T-helper 1 cell treated with Interleukin-12 subunit alpha and Interleukin-12 subunit beta and Interleukin-4 antibody, amounts not matched to agents 30 μg/mL and 1 μg/mL, for 36 hours (primary cell): ENCODE data around the gene TBC1D20.

Source experiments
- H3K27ac Mint-ChIP-seq: one replicate; pipeline ENCODE4 v1.8.0; 2021; ENCODE audit warnings: mild to moderate bottlenecking, mixed read lengths
- H3K27me3 Mint-ChIP-seq: one replicate; pipeline ENCODE4 v1.8.0; 2021; ENCODE audit warnings: low read depth, mixed read lengths
- H3K36me3 Mint-ChIP-seq: one replicate; pipeline ENCODE4 v1.8.0; 2021; ENCODE audit warnings: low read depth, mixed read lengths
- H3K4me1 Mint-ChIP-seq: one replicate; pipeline ENCODE4 v1.8.0; 2021; ENCODE audit warnings: low read depth, mixed read lengths
- H3K4me3 Mint-ChIP-seq: one replicate; pipeline ENCODE4 v1.8.0; 2021; ENCODE audit warnings: mild to moderate bottlenecking, moderate library complexity, mixed read lengths
- H3K9me3 Mint-ChIP-seq: one replicate; pipeline ENCODE4 v1.8.0; 2021; ENCODE audit warnings: mixed read lengths

TBC1D20 gene

GRCh38 chr20:427401-427800, 34.9 kb downstream of the TBC1D20 start:
- Mint-ChIP-seq H3K4me1 (peaks cover 21% of the 10 kb centered on the region), H3K4me3 (no peak overlapping the region), H3K36me3 (peaks cover 46% of the 10 kb centered on the region), H3K9me3 (no peaks in the 10 kb centered on the region), H3K27me3 (no peaks in the 10 kb centered on the region), H3K27ac (no peak overlapping the region)

GRCh38 chr20:426566-426965, 35.8 kb downstream of the TBC1D20 start:
- H3K27me3 Mint-ChIP-seq: no peaks in the 10 kb centered on the region
- no peaks in the 10 kb centered on the region for H3K9me3 Mint-ChIP-seq
- H3K36me3 Mint-ChIP-seq: peaks cover 53% of the 10 kb centered on the region
- H3K4me3 Mint-ChIP-seq: no peak overlapping the region
- peak overlapping the region; percentile 20 for H3K27ac Mint-ChIP-seq
- peaks cover 18% of the 10 kb centered on the region for H3K4me1 Mint-ChIP-seq

- peak overlapping the region; percentile 8 for H3K27ac Mint-ChIP-seq
- H3K4me3 Mint-ChIP-seq: no peak overlapping the region
- H3K27me3 Mint-ChIP-seq: no peaks in the 10 kb centered on the region
- peaks cover 58% of the 10 kb centered on the region for H3K36me3 Mint-ChIP-seq
- peaks cover 22% of the 10 kb centered on the region for H3K4me1 Mint-ChIP-seq
- no peaks in the 10 kb centered on the region for H3K9me3 Mint-ChIP-seq
Observed at GRCh38 chr20:421685-422250, 40.6 kb downstream of the TBC1D20 start.

GRCh38 chr20:420721-421574, 41.4 kb downstream of the TBC1D20 start:
- Mint-ChIP-seq H3K9me3 (no peaks in the 10 kb centered on the region), H3K4me3 (no peak overlapping the region), H3K36me3 (peaks cover 55% of the 10 kb centered on the region), H3K27me3 (no peaks in the 10 kb centered on the region), H3K4me1 (peaks cover 19% of the 10 kb centered on the region), H3K27ac (no peak overlapping the region)

GRCh38 chr20:420166-420620, 42.1 kb downstream of the TBC1D20 start:
- no peaks in the 10 kb centered on the region for H3K27me3 Mint-ChIP-seq
- peaks cover 60% of the 10 kb centered on the region for H3K36me3 Mint-ChIP-seq
- H3K4me1 Mint-ChIP-seq: peaks cover 24% of the 10 kb centered on the region
- no peak overlapping the region for H3K27ac Mint-ChIP-seq
- no peaks in the 10 kb centered on the region for H3K9me3 Mint-ChIP-seq
- no peak overlapping the region for H3K4me3 Mint-ChIP-seq

- Mint-ChIP-seq H3K27me3 (no peaks in the 10 kb centered on the region), H3K4me3 (no peak overlapping the region), H3K9me3 (no peaks in the 10 kb centered on the region), H3K27ac (no peak overlapping the region), H3K36me3 (peaks cover 55% of the 10 kb centered on the region), H3K4me1 (peaks cover 23% of the 10 kb centered on the region)
Observed at GRCh38 chr20:419556-420165, 42.7 kb downstream of the TBC1D20 start.

- no peak overlapping the region for H3K4me3 Mint-ChIP-seq
- no peaks in the 10 kb centered on the region for H3K27me3 Mint-ChIP-seq
- H3K9me3 Mint-ChIP-seq: no peaks in the 10 kb centered on the region
- H3K4me1 Mint-ChIP-seq: peaks cover 18% of the 10 kb centered on the region
- peaks cover 47% of the 10 kb centered on the region for H3K36me3 Mint-ChIP-seq
- H3K27ac Mint-ChIP-seq: no peak overlapping the region
Observed at GRCh38 chr20:418858-419365, 43.4 kb downstream of the TBC1D20 start.

GRCh38 chr20:417801-418342, 44.5 kb downstream of the TBC1D20 start:
- Mint-ChIP-seq H3K27ac (no peak overlapping the region), H3K27me3 (no peaks in the 10 kb centered on the region), H3K9me3 (no peaks in the 10 kb centered on the region), H3K4me3 (no peak overlapping the region), H3K36me3 (peaks cover 49% of the 10 kb centered on the region), H3K4me1 (peaks cover 24% of the 10 kb centered on the region)

GRCh38 chr20:416950-417800, 45.2 kb downstream of the TBC1D20 start:
- Mint-ChIP-seq H3K4me1 (peaks cover 28% of the 10 kb centered on the region), H3K27me3 (no peaks in the 10 kb centered on the region), H3K9me3 (no peaks in the 10 kb centered on the region), H3K27ac (no peak overlapping the region), H3K36me3 (peaks cover 51% of the 10 kb centered on the region), H3K4me3 (no peak overlapping the region)

GRCh38 chr20:415820-416322, 46.5 kb downstream of the TBC1D20 start:
- no peaks in the 10 kb centered on the region for H3K27me3 Mint-ChIP-seq
- H3K27ac Mint-ChIP-seq: peak overlapping the region; percentile 31
- no peaks in the 10 kb centered on the region for H3K9me3 Mint-ChIP-seq
- peaks cover 35% of the 10 kb centered on the region for H3K4me1 Mint-ChIP-seq
- H3K36me3 Mint-ChIP-seq: peaks cover 49% of the 10 kb centered on the region
- H3K4me3 Mint-ChIP-seq: no peak overlapping the region

GRCh38 chr20:414161-414560, 48.2 kb downstream of the TBC1D20 start:
- H3K27me3 Mint-ChIP-seq: no peaks in the 10 kb centered on the region
- H3K9me3 Mint-ChIP-seq: no peaks in the 10 kb centered on the region
- no peak overlapping the region for H3K4me3 Mint-ChIP-seq
- peaks cover 51% of the 10 kb centered on the region for H3K4me1 Mint-ChIP-seq
- H3K36me3 Mint-ChIP-seq: peaks cover 58% of the 10 kb centered on the region
- H3K27ac Mint-ChIP-seq: peak overlapping the region; percentile 57

- Mint-ChIP-seq H3K27ac (no peak overlapping the region), H3K4me3 (no peak overlapping the region), H3K36me3 (peaks cover 52% of the 10 kb centered on the region)
Observed at GRCh38 chr20:412081-412480, 50.3 kb downstream of the TBC1D20 start.

GRCh38 chr20:409697-410559, 52.4 kb downstream of the TBC1D20 start:
- Mint-ChIP-seq H3K9me3 (no peaks in the 10 kb centered on the region), H3K4me3 (peak overlapping the region; percentile 98), H3K4me1 (peaks cover 52% of the 10 kb centered on the region), H3K27me3 (no peaks in the 10 kb centered on the region), H3K36me3 (peaks cover 41% of the 10 kb centered on the region), H3K27ac (peak overlapping the region; percentile 87)

More at GRCh38 chr20:412081-412480, 50.3 kb downstream of the TBC1D20 start:
- Mint-ChIP-seq H3K9me3 (no peaks in the 10 kb centered on the region), H3K27me3 (no peaks in the 10 kb centered on the region), H3K4me1 (peaks cover 55% of the 10 kb centered on the region)
